OCI-LY7 (cell line): ENCODE data around the gene XRCC4. TPM values are rescaled to one million over a fixed set of nuclear protein-coding genes. Genes with fewer than 3 reads are reported as not detected.

ENCODE experiments used
- BruUV-seq: library from RNA; stranded (reverse); fragments of 400-500 nt; replicated peaks from 2 replicates; lab custom pipeline; 2021; lab: Mats Ljungman, UMichigan
- CTCF ChIA-PET: fragments of 300-600 bp; sonication (Branson Sonifier 250); formaldehyde crosslinking; loops from one replicate; lab custom pipeline; 2022; ENCODE audit warnings: antibody characterized with exemption; ENCODE audit not compliant: unreplicated experiment; lab: Charles Lee
- POLR2A ChIA-PET: fragments of 300-600 bp; sonication (Branson Sonifier 250); formaldehyde crosslinking; loops from one replicate; lab custom pipeline; 2022; ENCODE audit warnings: antibody characterized with exemption; lab: Charles Lee
- DNase-seq: peaks from one replicate; pipeline ENCODE4 v3.0.0-alpha.2; 2015; ENCODE audit warnings: low spot score
- H2AFZ ChIP-seq: fragments of 200-600 bp; sonication (generic), shearing (Covaris generic); 2 replicates; pipeline ENCODE4 v1.6.1; 2014; ENCODE audit warnings: mild to moderate bottlenecking, antibody characterized with exemption, low read length, moderate library complexity
- H3K27ac ChIP-seq: fragments of 200-600 bp; sonication (generic); 2 replicates; pipeline ENCODE4 v1.5.1; 2014; ENCODE audit warnings: mixed run types, low read depth, mild to moderate bottlenecking, moderate library complexity, low read length, inconsistent platforms; ENCODE audit not compliant: poor library complexity, severe bottlenecking
- H3K36me3 ChIP-seq: fragments of 200-600 bp; sonication (generic); 2 replicates; pipeline ENCODE4 v1.6.1; 2014; ENCODE audit warnings: mild to moderate bottlenecking, antibody characterized with exemption, low read length, moderate library complexity, mixed read lengths; ENCODE audit not compliant: insufficient read depth
- H3K4me1 ChIP-seq: fragments of 200-600 bp; sonication (generic); 2 replicates; pipeline ENCODE4 v1.5.1; 2014; ENCODE audit warnings: mild to moderate bottlenecking, low read length; ENCODE audit not compliant: insufficient read depth, poor library complexity, severe bottlenecking
- H3K4me2 ChIP-seq: fragments of 200-600 bp; sonication (generic); 2 replicates; pipeline ENCODE4 v1.6.1; 2014; ENCODE audit warnings: mild to moderate bottlenecking, low read length
- H3K4me3 ChIP-seq: fragments of 200-600 bp; sonication (generic); 2 replicates; pipeline ENCODE4 v1.5.1; 2014; ENCODE audit warnings: mild to moderate bottlenecking, low read depth, low read length; ENCODE audit not compliant: poor library complexity, severe bottlenecking
- H3K79me2 ChIP-seq: fragments of 200-600 bp; sonication (generic); 2 replicates; pipeline ENCODE4 v1.6.1; 2016; ENCODE audit warnings: low read depth, mild to moderate bottlenecking, low read length, moderate library complexity, mixed read lengths; ENCODE audit not compliant: insufficient read depth
- H3K9me2 ChIP-seq: fragments of 200-600 bp; sonication (generic); 2 replicates; pipeline ENCODE4 v1.6.1; 2016; ENCODE audit warnings: mild to moderate bottlenecking, low read length, mixed read lengths; ENCODE audit not compliant: insufficient read depth
- H3K9me3 ChIP-seq: fragments of 200-600 bp; sonication (generic); 2 replicates; pipeline ENCODE4 v1.6.1; 2014; ENCODE audit warnings: mild to moderate bottlenecking, mixed run types, low read length, mixed read lengths
- H4K20me1 ChIP-seq: fragments of 200-600 bp; sonication (generic); 2 replicates; pipeline ENCODE4 v1.6.1; 2014; ENCODE audit warnings: mild to moderate bottlenecking, antibody characterized with exemption, low read length, moderate library complexity, mixed read lengths; ENCODE audit not compliant: insufficient read depth
- EZH2phosphoT487 ChIP-seq: fragments of 200-600 bp; sonication (generic); IDR thresholded peaks from 2 replicates; pipeline ENCODE4 v1.6.1; 2018; ENCODE audit warnings: low read depth, borderline replicate concordance, mild to moderate bottlenecking, mixed run types, antibody characterized with exemption, low read length, moderate library complexity, mixed read lengths
- intact Hi-C: fragments of 100-400 bp; cut with micrococcal nuclease; formaldehyde crosslinking; loops from one replicate; pipeline ENCODE4 v1.10.0; 2022; ENCODE audit not compliant: unreplicated experiment
- small RNA-seq: library from RNA; depleted of rRNA; stranded (forward); fragments of <200 nt; gene quantifications from one replicate; pipeline ENCODE3, GENCODE V24; 2014
- total RNA-seq, 2 experiments: library from RNA; depleted of rRNA in 1 of 2; stranded (reverse); fragments of >200 nt in 1 of 2; shearing (Covaris generic) in 1 of 2; gene quantifications; 2 replicates each; pipeline ENCODE4 v1.2.3, GENCODE V29; 2014 to 2022
- TF ChIP-seq, protein P1 (sequence below): fragments of 200-600 bp; sonication (generic); conservative IDR thresholded peaks from 2 replicates; pipeline ENCODE4 v1.5.1; 2014; ENCODE audit warnings: mild to moderate bottlenecking, antibody characterized with exemption, low read length, moderate library complexity, mixed read lengths

Gene XRCC4
- total RNA-seq, 2 experiments from 2014 or later: 14.5 to 23.3 TPM

DNA sequence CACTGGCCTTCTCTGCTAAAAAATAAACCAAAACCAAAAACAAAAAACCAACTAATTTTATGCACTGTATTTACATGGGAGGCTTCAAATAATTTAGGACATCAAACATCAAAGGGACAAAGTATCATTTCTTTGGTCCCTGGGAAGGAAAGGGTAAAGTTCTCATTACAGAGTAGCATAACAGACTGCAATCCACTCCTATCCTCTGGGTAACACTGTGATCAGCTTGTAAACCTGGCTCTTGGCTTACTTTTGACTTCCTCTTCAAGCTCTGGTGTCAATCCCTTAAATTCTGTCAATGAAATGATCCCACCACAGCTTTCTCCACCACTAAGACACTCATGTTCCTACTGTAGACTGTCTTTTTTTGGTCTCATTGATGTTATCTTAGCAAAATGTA lies 324.4 kb downstream of the XRCC4 start:
- CTCF ChIA-PET: no interaction called here
- Histone ChIP-seq H2AFZ (no peak overlapping the region), H3K9me2 (no peaks in the 10 kb centered on the region), H3K27ac (no peak overlapping the region), H4K20me1 (no peaks in the 10 kb centered on the region), H3K4me1 (no peaks in the 10 kb centered on the region), H3K79me2 (no peaks in the 10 kb centered on the region), H3K4me3 (no peak overlapping the region), H3K36me3 (no peaks in the 10 kb centered on the region), H3K9me3 (no peaks in the 10 kb centered on the region), H3K4me2 (no peak overlapping the region)
- TF ChIP-seq, protein P1, sequence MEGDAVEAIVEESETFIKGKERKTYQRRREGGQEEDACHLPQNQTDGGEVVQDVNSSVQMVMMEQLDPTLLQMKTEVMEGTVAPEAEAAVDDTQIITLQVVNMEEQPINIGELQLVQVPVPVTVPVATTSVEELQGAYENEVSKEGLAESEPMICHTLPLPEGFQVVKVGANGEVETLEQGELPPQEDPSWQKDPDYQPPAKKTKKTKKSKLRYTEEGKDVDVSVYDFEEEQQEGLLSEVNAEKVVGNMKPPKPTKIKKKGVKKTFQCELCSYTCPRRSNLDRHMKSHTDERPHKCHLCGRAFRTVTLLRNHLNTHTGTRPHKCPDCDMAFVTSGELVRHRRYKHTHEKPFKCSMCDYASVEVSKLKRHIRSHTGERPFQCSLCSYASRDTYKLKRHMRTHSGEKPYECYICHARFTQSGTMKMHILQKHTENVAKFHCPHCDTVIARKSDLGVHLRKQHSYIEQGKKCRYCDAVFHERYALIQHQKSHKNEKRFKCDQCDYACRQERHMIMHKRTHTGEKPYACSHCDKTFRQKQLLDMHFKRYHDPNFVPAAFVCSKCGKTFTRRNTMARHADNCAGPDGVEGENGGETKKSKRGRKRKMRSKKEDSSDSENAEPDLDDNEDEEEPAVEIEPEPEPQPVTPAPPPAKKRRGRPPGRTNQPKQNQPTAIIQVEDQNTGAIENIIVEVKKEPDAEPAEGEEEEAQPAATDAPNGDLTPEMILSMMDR: no peak
- no peak for TF ChIP-seq EZH2phosphoT487
- intact Hi-C loops: no loop called here
- no TSS peak for BruUV-seq
- POLR2A ChIA-PET: interaction anchor here (0.5 kb wide), 1 partner anchor 11 kb away, joined by 3 read pairs; no protein-coding TSS in a partner anchor
- DNase-seq: no peak

Small RNAs within 50 kb of the gene (small RNA-seq; reads per million reads assigned to genes)
- gene SCARNA18: 1.9 reads per million, percentile 76 among the genes with 10 or more reads in this experiment

Other genes starting within 250 kb of the XRCC4 start
- gene TMEM167A, start 153 bp upstream of the XRCC4 start, total RNA-seq (2014; rRNA removed; shearing (Covaris generic)): 17.6 and 20.4 TPM in 2 replicates
- gene TMEM167A, start 153 bp upstream of the XRCC4 start, total RNA-seq (2022): 55.7 and 56.4 TPM in 2 replicates